K562 (cell line): ENCODE measurements around the gene GASK1A. TPM values are rescaled to one million over a fixed set of nuclear protein-coding genes. Genes with fewer than 3 reads are reported as not detected.

Experiments
- ATAC-seq: fragments of 200-7000 bp; cut with Tn5 transposase; 3 replicates; pipeline ENCODE4 v1.9.1; 2020; ENCODE audit warnings: moderate library complexity
- BruUV-seq: library from RNA; stranded (reverse); fragments of 400-500 nt; replicated peaks from 2 replicates; lab custom pipeline; 2021; lab: Mats Ljungman, UMichigan
- CTCF ChIA-PET: fragments of 300-600 bp; formaldehyde crosslinking; extraction: SDS; loops from one replicate; lab custom pipeline; 2021; ENCODE audit warnings: low intra/inter-chr PET ratio; lab: Yijun Ruan, JAX
- POLR2A ChIA-PET: fragments of 300-600, 350-650 bp; sonication (Branson Sonifier 250); formaldehyde crosslinking; extraction: SDS; loops from one replicate; lab custom pipeline; 2021; ENCODE audit warnings: antibody characterized with exemption, inconsistent platforms; lab: Yijun Ruan, JAX
- DNase-seq, 4 experiments: peaks; one replicate each; pipeline versions ENCODE4 v3.0.0 to v3.0.0-alpha.2; 2011 to 2018; ENCODE audit warnings: low spot score in 3 of 4, mixed read lengths in 3 of 4; ENCODE audit errors: extremely low read depth in 1 of 4
- FAIRE-seq: peaks from 2 replicates; lab custom pipeline; 2011; peaks lifted over from hg19 to GRCh38; lab: Jason Lieb, UNC
- H2AFZ ChIP-seq: 2 replicates; pipeline ENCODE4 v1.6.0; 2011; ENCODE audit warnings: low read depth, low read length, control low read depth, inconsistent platforms
- H3K27ac ChIP-seq: fragments of 200-600 bp; 3 replicates; pipeline ENCODE4 v1.8.0; 2011; ENCODE audit warnings: low read depth, mild to moderate bottlenecking, control low read depth, inconsistent platforms, low read length, moderate library complexity, mixed read lengths; ENCODE audit errors: extremely low read depth
- H3K27me3 ChIP-seq, 2 experiments: fragments of 300-600 bp in 1 of 2; 2 replicates in 1 of 2; 3 replicates in 1 of 2; pipeline versions ENCODE4 v1.6.0 to v1.8.0; 2011; ENCODE audit warnings: inconsistent platforms in 2 of 2, low read length in 2 of 2, mild to moderate bottlenecking in 1 of 2, mixed read lengths in 1 of 2, moderate library complexity in 1 of 2; ENCODE audit not compliant: control insufficient read depth in 2 of 2, insufficient read depth in 2 of 2
- H3K36me3 ChIP-seq: fragments of 300-600 bp; 3 replicates; pipeline ENCODE4 v1.8.0; 2011; ENCODE audit warnings: mild to moderate bottlenecking, low read length, inconsistent platforms; ENCODE audit not compliant: control insufficient read depth, insufficient read depth
- H3K4me1 ChIP-seq, 2 experiments: fragments of 200-600 bp in 1 of 2; replicated peaks in 1 of 2; 2 replicates in 1 of 2; 3 replicates in 1 of 2; pipeline versions ENCODE4 v1.5.1 to v1.8.0; 2011; ENCODE audit warnings: inconsistent platforms in 2 of 2, low read length in 2 of 2, mild to moderate bottlenecking in 1 of 2, mixed read lengths in 1 of 2, moderate library complexity in 1 of 2; ENCODE audit not compliant: control insufficient read depth in 2 of 2, insufficient read depth in 2 of 2
- H3K4me2 ChIP-seq: 2 replicates; pipeline ENCODE4 v1.6.1; 2011; ENCODE audit warnings: low read length, control low read depth, inconsistent platforms, mixed read lengths; ENCODE audit not compliant: insufficient read depth
- H3K4me3 ChIP-seq: fragments of 200-600 bp; sonication (generic), shearing (Covaris generic); 2 replicates; pipeline ENCODE4 v1.5.1; 2016; ENCODE audit warnings: control low read depth, inconsistent platforms
- H3K79me2 ChIP-seq: fragments of 200-600 bp; 3 replicates; pipeline ENCODE4 v1.8.0; 2011; ENCODE audit warnings: low read length, inconsistent platforms; ENCODE audit not compliant: control insufficient read depth, insufficient read depth
- H3K9ac ChIP-seq, 2 experiments: 2 replicates each; pipeline versions ENCODE4 v1.6.0 to v1.6.1; 2011; ENCODE audit warnings: low read depth in 2 of 2, low read length in 2 of 2, control low read depth in 1 of 2, inconsistent platforms in 1 of 2, mild to moderate bottlenecking in 1 of 2, mixed read lengths in 1 of 2; ENCODE audit not compliant: insufficient read depth in 1 of 2
- H3K9me1 ChIP-seq: one replicate; pipeline ENCODE4 v1.6.0; 2011; ENCODE audit warnings: inconsistent platforms, mild to moderate bottlenecking, low read length, moderate library complexity; ENCODE audit not compliant: control insufficient read depth, insufficient read depth
- H3K9me3 ChIP-seq: replicated peaks from 2 replicates; pipeline ENCODE4 v1.5.1; 2011; ENCODE audit warnings: low read depth, low read length, inconsistent platforms; ENCODE audit not compliant: control insufficient read depth, insufficient read depth
- H4K20me1 ChIP-seq: replicated peaks from 2 replicates; pipeline ENCODE4 v1.6.1; 2011; ENCODE audit warnings: low read length, inconsistent platforms, mixed read lengths; ENCODE audit not compliant: control insufficient read depth, insufficient read depth
- ETV1 ChIP-seq: fragments of 450-650 bp; conservative IDR thresholded peaks from 2 replicates; pipeline ENCODE4 v1.6.1; 2016; ENCODE audit warnings: missing genetic modification characterization, control low read depth, low read depth, missing compliant biosample characterization
- ETV6 ChIP-seq, 3 experiments: fragments of 150-350 bp in 1 of 3; sonication (generic) in 1 of 3; formaldehyde crosslinking in 1 of 3; IDR thresholded peaks; 2 replicates each; pipeline versions ENCODE4 v1.6.1 to v1.8.0; 2014 to 2022; ENCODE audit warnings: borderline replicate concordance in 2 of 3, low read depth in 2 of 3, antibody characterized with exemption in 1 of 3, low read length in 1 of 3, mild to moderate bottlenecking in 1 of 3, missing genetic modification reagents in 1 of 3
- PHF20 ChIP-seq: fragments of 450-650 bp; IDR thresholded peaks from 2 replicates; pipeline ENCODE4 v1.6.1; 2018; ENCODE audit not compliant: partially characterized antibody
- SMAD4 ChIP-seq: fragments of 250-450 bp; sonication (Bioruptor Pico); conservative IDR thresholded peaks from 2 replicates; pipeline ENCODE4 v1.8.0; 2021; ENCODE audit warnings: inconsistent platforms, mild to moderate bottlenecking, moderate library complexity
- WGBS: fragments of 100-300 bp; shearing (Covaris generic); methylation state at CpG from one replicate; pipeline ENCODE4 v1.1.6; 2016; ENCODE audit warnings: low coverage, mixed read lengths; ENCODE audit not compliant: insufficient coverage; ENCODE audit errors: missing lambda C conversion rate; 5-methylcytosine and 5-hydroxymethylcytosine counted together
- in situ Hi-C: fragments of 300-500 bp; cut with MboI; formaldehyde crosslinking; loops from 4 replicates; pipeline ENCODE4 v1.15.0; 2018; ENCODE audit warnings: inconsistent platforms, mixed read lengths
- intact Hi-C: fragments of 100-400 bp; cut with micrococcal nuclease; formaldehyde crosslinking; loops from 2 replicates; pipeline ENCODE4 v1.14.2; 2022
- polyA plus RNA-seq, 8 experiments: library from polyadenylated mRNA; depleted of rRNA in 4 of 8; stranded (reverse) in 5 of 8; unstranded in 3 of 8; fragments of >200 nt; fragmentation: Nextera tagmentation in 2 of 8; fragmentation: Illumina TruSeq in 1 of 8; extraction: Ambion mirVana in 2 of 8; extraction: Trizol in 1 of 8; gene quantifications; 2 replicates each; pipeline versions ENCODE4 v1.2.1 to v1.2.3, GENCODE V29; 2011 to 2014; ENCODE audit warnings: inconsistent platforms in 1 of 8, missing spikeins in 1 of 8
- total RNA-seq, 7 experiments: library from RNA; depleted of rRNA in 6 of 7; stranded (reverse); fragments of >200 nt in 6 of 7; fragmentation: Illumina TruSeq in 2 of 7; extraction: Trizol in 2 of 7; gene quantifications; 2 replicates each; pipeline versions ENCODE4 v1.2.1 to v1.2.3, GENCODE V29; 2011 to 2021; ENCODE audit warnings: low replicate concordance in 1 of 7
- TF ChIP-seq, protein P1 (sequence below): IDR thresholded peaks from 3 replicates; pipeline ENCODE4 v1.6.1; 2011; ENCODE audit warnings: borderline replicate concordance, mild to moderate bottlenecking; ENCODE audit not compliant: insufficient read length, insufficient read depth

The GASK1A gene
- total and polyA plus RNA-seq, 9 of the 15 experiments (the other 6 are each of a cell fraction or from before 2014, with no cell fraction given) = 0.04 to 0.11 (median 0.05) TPM; not detected in 5

DNA sequence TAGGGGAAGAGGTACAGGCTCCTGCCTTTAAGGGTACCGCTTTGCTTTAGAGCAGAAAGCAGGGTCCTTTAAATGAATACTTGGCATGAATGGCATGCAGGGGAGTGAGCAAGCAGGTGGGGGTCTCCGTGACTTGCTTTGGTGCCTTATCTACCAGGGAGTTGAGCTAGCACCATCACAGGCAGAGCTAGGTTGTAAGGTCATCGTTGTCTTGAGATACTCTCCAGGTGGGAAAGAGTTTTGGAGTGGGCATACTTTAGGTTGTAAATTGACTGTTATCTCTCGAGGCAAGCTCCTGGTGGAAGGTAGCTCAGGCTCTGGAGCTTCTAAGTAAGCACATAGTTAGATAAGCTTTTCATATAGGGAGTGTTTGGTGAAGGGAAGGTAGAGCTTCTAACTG, 5.6 kb downstream of the GASK1A start:
- Histone ChIP-seq H3K4me2 (no peak overlapping the region), H2AFZ (no peak overlapping the region), H3K9me1 (no peaks in the 10 kb centered on the region), H3K4me1 (peaks cover 0 to under 1% of the 10 kb centered on the region in 2 experiments; a peak in 1 of 5 replicates), H4K20me1 (no peaks in the 10 kb centered on the region), H3K9ac (no peak overlapping the region), H3K79me2 (no peaks in the 10 kb centered on the region), H3K36me3 (no peaks in the 10 kb centered on the region), H3K9me3 (no peaks in the 10 kb centered on the region), H3K27ac (no peak overlapping the region), H3K4me3 (no peak overlapping the region), H3K27me3 (peaks cover 22 to 48% of the 10 kb centered on the region in 2 experiments)
- ATAC-seq (no peak), DNase-seq (no peak), FAIRE-seq (no peak)
- no TSS peak for BruUV-seq
- WGBS = 0% methylated on average over 4 of the region's 4 CpGs
- TF ChIP-seq ETV1 (tag) (no peak), ETV6 (IDR thresholded peaks at IDR 0.05; ENCODE audit: borderline replicate concordance in 1 of 2, low read depth in 2 of 2, low read length in 1 of 2) (no peak), ETV6 (CRISPR knock-in tag; IDR thresholded peaks at IDR 0.05; ENCODE audit: borderline replicate concordance) (no peak), SMAD4 (no peak), PHF20 (no peak)
- TF ChIP-seq, protein P1, sequence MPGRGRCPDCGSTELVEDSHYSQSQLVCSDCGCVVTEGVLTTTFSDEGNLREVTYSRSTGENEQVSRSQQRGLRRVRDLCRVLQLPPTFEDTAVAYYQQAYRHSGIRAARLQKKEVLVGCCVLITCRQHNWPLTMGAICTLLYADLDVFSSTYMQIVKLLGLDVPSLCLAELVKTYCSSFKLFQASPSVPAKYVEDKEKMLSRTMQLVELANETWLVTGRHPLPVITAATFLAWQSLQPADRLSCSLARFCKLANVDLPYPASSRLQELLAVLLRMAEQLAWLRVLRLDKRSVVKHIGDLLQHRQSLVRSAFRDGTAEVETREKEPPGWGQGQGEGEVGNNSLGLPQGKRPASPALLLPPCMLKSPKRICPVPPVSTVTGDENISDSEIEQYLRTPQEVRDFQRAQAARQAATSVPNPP = no peak
- in situ Hi-C loops (no loop called here), intact Hi-C loops (no loop called here)
- CTCF ChIA-PET = no interaction called here
- POLR2A ChIA-PET = interaction anchor here (0.6 to 0.8 kb wide), 3 partner anchors 13 to 384 kb away, joined by 3 to 4 read pairs (median 3); no protein-coding TSS in a partner anchor
